ENCODE measurements around the gene HIVEP1. TPM values are rescaled to one million over a fixed set of nuclear protein-coding genes. Genes with fewer than 3 reads are reported as not detected.

The HIVEP1 gene
- total RNA-seq, 2 donors from 2014 or later, result 16.1 to 18.8 TPM

- Histone ChIP-seq H3K9me3 (no peaks in the 10 kb centered on the region), H3K4me1 (no peaks in the 10 kb centered on the region), H3K27ac (no peak overlapping the region), H3K27me3 (no peaks in the 10 kb centered on the region), H3K4me3 (no peak overlapping the region), H3K36me3 (no peaks in the 10 kb centered on the region)
- no peak for DNase-seq (ENCODE audit: low spot score)
- TF ChIP-seq, protein P1, sequence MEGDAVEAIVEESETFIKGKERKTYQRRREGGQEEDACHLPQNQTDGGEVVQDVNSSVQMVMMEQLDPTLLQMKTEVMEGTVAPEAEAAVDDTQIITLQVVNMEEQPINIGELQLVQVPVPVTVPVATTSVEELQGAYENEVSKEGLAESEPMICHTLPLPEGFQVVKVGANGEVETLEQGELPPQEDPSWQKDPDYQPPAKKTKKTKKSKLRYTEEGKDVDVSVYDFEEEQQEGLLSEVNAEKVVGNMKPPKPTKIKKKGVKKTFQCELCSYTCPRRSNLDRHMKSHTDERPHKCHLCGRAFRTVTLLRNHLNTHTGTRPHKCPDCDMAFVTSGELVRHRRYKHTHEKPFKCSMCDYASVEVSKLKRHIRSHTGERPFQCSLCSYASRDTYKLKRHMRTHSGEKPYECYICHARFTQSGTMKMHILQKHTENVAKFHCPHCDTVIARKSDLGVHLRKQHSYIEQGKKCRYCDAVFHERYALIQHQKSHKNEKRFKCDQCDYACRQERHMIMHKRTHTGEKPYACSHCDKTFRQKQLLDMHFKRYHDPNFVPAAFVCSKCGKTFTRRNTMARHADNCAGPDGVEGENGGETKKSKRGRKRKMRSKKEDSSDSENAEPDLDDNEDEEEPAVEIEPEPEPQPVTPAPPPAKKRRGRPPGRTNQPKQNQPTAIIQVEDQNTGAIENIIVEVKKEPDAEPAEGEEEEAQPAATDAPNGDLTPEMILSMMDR (IDR thresholded peaks at IDR 0.05), result no peak
Observed at GRCh38 chr6:12189661-12190060, 177.5 kb downstream of the HIVEP1 start.

GRCh38 chr6:12190252-12190651 is 178.1 kb downstream of the HIVEP1 start:
- TF ChIP-seq, protein P1 (IDR thresholded peaks at IDR 0.05), result no peak
- H3K4me3 ChIP-seq, result no peak overlapping the region
- H3K4me1 ChIP-seq, result no peaks in the 10 kb centered on the region
- H3K27ac ChIP-seq, result no peak overlapping the region
- no peaks in the 10 kb centered on the region for H3K36me3 ChIP-seq
- no peaks in the 10 kb centered on the region for H3K27me3 ChIP-seq
- H3K9me3 ChIP-seq, result no peaks in the 10 kb centered on the region
- DNase-seq (ENCODE audit: low spot score), result no peak

DNA sequence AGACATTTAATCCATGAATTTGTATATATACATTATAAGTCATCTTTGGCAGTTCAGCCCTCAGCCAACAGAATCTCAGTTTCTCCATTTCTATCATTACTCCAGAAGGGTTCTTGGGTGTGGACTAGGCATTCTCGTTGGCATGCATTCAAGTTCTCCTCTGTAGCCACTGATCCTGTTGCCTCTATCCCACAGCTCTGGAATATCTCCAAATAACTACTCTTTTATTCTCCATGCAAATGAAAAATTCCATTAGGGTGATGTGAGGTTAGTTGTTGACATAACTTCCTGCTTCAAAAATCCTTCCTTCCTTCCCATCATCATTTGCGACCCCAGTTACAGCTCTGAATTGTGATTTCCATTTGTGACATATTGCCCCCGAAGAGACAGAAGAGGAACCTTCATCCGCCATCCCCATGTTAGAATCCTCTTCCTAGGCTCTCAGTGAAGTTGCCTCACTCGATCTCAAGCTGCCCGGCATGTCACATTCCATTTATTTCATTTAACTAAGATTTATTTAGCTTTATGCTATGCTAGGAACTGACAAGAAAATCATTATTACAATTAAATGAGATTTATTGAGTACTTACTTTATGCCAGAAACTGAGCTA is 184.3 kb downstream of the HIVEP1 start:
- TF ChIP-seq, protein P1 (IDR thresholded peaks at IDR 0.05), result no peak
- Histone ChIP-seq H3K36me3 (no peaks in the 10 kb centered on the region), H3K9me3 (no peaks in the 10 kb centered on the region), H3K27me3 (no peaks in the 10 kb centered on the region), H3K4me3 (no peak overlapping the region), H3K27ac (no peak overlapping the region), H3K4me1 (no peaks in the 10 kb centered on the region)
- DNase-seq (ENCODE audit: low spot score), result no peak

- Histone ChIP-seq H3K4me3 (no peak overlapping the region), H3K9me3 (no peaks in the 10 kb centered on the region), H3K27me3 (no peaks in the 10 kb centered on the region), H3K4me1 (no peaks in the 10 kb centered on the region), H3K36me3 (no peaks in the 10 kb centered on the region), H3K27ac (no peak overlapping the region)
- TF ChIP-seq, protein P1 (IDR thresholded peaks at IDR 0.05), result no peak
- DNase-seq (ENCODE audit: low spot score), result no peak
Observed at GRCh38 chr6:12198851-12199250, 186.7 kb downstream of the HIVEP1 start.

DNA sequence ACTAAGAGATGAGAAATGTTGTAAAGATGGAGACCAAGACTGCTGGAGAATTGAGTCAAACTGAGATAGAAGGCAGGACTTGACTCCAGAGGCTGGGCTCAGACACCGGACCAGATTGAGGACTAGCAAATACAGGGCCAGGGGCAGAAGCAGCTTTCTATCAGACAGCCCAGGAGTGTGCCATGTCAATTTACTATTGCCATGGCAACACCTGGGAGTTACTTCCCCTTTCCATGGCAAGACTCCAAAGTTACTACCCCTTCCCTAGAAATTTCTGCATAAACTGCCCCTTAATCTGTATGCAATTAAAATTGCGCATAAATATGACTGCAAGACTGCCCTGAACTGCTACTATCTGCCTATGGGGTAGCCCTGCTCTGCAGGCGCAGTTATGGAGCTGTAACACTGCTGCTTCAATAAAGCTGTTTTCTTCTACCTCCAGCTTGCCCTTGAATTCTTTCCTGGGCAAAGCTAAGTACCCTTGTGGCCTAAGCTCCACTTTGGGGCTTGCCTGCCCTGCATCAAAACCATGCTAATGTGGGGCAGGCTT is 188.0 kb downstream of the HIVEP1 start:
- Histone ChIP-seq H3K27ac (no peak overlapping the region), H3K4me3 (no peak overlapping the region), H3K9me3 (no peaks in the 10 kb centered on the region), H3K4me1 (no peaks in the 10 kb centered on the region), H3K27me3 (no peaks in the 10 kb centered on the region), H3K36me3 (no peaks in the 10 kb centered on the region)
- TF ChIP-seq, protein P1 (IDR thresholded peaks at IDR 0.05), result no peak
- DNase-seq (ENCODE audit: low spot score), result no peak

GRCh38 chr6:12200761-12201160 is 188.6 kb downstream of the HIVEP1 start:
- TF ChIP-seq, protein P1 (IDR thresholded peaks at IDR 0.05), result no peak
- Histone ChIP-seq H3K4me3 (no peak overlapping the region), H3K27ac (no peak overlapping the region), H3K36me3 (no peaks in the 10 kb centered on the region), H3K4me1 (no peaks in the 10 kb centered on the region), H3K27me3 (no peaks in the 10 kb centered on the region), H3K9me3 (no peaks in the 10 kb centered on the region)
- no peak for DNase-seq (ENCODE audit: low spot score)
